Measurements from ENCODE around the gene SAC3D1.

GRCh38 chr11:65008016-65008415 lies 33.0 kb upstream of the SAC3D1 start:
- TF ChIP-seq POLR2AphosphoS5 (IDR thresholded peaks at IDR 0.05; ENCODE audit: low read depth, low read length) (no peak), CTCF (IDR thresholded peaks at IDR 0.05) (no peak), SIN3A (IDR thresholded peaks at IDR 0.05; ENCODE audit: borderline replicate concordance, insufficient read depth, low read depth, low read length) (no peak), REST (IDR thresholded peaks at IDR 0.05; ENCODE audit: insufficient read depth in 1 of 2, low read depth in 2 of 2, low read length in 1 of 2) (no peak)

Measured in Panc1 (cell line).